Measurements from ENCODE around the gene COPS9.

The COPS9 gene

DNA sequence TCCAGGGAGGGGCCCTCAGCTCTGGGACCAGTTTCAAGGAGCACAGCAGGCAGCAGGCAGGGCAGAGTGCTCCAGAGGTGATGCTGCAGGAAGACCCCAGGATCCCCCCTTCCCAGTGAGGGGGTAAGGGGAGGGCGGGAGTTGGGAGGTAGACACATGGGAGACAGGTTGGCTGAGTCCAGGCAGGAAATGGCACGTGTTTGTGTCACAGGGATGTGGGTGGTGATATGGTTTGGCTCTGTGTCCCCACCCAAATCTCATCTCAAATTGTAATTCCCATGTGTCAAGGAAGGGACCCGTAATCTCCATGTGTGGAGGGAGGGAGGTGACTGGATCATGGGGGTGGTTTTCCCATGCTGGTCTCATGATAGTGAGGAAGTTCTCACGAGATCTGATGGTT lies 29.6 kb upstream of the COPS9 start:
- peak; percentile 16 for DNase-seq

DNA sequence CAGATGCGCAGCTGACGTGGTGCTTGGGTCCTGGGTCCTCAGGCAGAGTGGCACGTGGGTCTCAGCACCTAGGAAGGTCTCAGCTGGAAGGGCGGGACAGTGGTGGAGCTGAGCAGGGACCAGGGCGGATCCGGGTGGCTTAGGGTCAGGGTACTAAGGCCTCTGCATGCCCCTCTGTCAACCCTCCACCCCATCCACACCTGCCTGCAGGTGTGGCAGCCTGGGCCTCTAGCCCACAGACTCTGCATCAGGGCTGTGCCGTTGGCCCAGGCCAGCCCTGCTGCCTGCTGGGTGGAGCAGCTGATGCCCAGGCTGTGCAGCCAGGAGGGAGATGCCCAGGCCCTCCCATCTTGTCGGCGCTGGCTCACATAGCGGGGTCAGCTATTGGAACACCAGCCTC lies 28.9 kb upstream of the COPS9 start:
- DNase-seq, result peak; percentile 34

DNA sequence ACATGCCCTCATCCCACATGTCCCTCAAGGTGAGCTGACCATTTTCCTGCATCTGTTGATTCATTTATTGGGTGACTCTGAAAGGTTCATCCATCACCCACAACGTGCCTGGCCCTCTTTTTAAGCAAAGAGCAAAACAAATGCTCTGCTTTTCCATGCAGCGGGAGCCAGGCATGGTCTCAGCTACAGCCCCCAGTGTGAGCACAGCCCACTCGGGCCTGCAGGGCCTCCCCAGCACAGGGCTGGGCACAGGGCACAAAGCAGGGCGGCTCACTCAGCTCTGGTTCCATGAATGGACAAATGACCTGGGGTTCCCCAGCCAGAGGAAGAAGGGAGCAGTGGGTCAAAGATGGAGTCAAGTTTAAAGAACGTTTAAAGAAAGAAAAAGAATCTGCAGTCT lies 28.5 kb upstream of the COPS9 start:
- DNase-seq, result no peak

DNA sequence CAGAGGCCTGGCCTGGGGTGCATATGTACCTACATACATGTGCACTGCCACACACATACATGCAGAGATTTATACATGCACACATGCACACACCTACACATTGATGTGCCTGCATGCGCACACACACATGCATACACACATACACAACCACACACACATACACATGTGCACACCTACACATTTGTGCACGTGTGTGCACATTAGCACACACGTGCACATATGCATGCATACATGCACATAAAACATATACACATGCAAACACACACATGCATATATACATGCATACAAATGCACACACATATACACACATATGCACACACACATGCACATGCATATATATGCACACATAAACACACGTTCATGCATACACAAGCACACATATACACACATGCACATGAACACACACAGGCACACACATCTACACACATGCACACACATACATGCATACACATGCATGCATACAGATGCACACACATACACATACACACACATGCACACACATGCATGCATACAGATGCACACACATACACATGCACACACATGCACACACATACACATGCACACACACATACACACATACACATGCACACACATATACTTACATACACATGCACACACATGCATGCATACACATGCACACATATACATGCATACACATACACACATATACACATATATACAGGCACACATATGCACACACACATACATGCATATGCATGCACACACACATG lies 27.9 kb upstream of the COPS9 start:
- DNase-seq, result no peak

DNA sequence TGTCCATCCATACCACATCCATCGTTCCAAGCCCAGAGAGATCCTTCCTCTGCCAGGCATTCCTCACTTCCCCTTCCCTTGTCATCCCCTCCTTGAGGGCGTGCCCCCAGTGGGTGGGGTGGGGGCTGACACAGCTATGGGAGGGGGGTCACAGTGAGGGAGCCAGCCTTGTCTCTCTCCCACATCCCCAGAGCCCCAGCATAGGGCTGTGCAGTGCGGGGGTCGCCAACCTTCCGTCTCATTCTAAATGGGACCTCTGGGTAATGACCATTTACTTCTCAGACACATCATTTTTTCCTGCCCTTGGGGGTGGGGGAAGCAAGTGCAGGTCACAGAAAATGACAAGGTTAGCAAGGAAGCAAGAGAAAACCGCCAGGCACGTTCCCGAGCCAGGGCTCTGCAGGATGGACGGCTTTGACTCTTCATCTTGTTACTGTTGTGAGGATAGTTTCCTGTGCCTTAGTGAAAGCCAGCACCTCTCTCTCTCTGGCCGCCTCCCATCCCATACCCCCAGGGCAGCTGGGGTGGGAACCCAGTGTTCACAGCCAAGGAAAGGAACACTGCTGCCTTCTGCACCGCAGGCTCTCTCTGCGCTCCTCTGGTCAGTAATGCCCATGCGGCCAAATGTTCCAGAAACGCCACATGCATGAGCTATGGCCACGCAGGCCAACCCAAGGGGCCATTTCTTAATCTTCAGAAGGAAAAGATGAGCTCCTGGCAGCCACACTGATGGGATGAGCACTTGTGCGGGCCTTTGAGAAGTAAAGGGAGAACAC lies 27.0 kb upstream of the COPS9 start:
- DNase-seq, result no peak

DNA sequence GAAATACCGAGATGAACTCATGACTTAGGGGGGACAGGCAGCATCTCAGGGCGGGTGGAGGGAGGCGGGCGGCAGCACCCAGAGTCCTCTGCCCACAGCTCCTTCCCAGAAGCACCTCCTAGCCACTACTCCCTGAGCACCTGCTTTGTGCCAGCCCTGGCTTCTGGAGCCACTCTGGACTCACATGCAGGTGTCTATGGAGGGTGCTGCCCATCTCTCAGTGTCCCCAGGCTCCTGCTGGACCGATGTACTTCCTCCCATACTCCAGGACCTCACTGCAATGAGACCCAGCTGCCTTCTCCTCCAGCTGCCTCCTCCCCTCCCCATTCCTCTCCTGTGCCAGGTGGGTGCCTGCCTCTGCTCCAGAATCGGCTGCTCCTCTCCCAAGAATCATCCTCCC lies 26.4 kb upstream of the COPS9 start:
- no peak for DNase-seq

DNA sequence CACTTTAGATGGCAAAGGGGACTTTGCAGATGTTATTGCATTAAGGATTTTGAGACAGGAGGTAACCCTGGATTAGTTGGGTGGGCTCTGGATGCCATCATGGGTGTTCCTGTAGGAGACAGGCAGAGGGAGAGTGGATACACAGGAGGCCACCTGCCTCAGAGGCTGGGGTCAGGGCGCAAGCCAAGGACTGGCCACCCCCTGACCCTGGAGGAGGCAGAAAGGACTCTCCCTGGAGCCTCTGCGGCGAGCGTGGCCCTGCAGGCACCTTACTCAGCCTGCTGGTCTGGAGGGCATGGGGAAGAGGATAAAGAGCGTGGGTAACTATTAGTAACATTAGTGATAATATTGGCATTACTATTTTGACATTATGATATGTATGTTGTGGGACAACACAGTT lies 25.9 kb upstream of the COPS9 start:
- no peak for DNase-seq

DNA sequence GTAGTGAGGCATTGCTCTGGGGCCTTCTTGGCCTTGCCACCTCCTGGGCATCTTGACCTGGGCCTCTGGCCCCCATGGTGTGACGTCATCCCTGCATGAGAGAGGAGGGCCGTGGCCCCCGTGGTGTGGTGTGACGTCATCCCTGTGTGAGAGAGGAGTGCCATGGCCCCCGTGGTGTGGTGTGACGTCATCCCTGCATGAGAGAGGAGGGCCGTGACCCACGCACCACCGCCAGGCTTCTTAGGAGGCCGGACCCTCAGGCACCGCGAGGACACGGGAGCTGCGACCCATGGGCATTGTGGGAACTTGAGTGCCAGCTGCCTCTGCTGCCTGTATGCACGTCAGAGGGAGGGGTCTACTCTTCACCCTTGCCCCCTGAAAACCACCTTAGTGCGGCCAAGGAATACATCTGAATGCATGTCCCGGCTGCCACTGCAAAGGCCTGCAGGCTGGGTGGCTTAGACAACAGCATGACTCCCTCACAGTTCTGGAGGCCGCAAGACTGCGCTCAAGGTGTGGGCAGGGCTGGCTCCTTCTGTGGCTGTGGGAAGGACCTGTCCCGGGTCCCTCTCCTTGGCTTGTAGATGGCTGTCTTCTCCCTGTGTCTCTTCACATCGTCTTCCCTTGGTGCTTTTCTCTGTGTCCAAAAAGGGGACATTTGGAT lies 25.1 kb upstream of the COPS9 start:
- no peak for DNase-seq

DNA sequence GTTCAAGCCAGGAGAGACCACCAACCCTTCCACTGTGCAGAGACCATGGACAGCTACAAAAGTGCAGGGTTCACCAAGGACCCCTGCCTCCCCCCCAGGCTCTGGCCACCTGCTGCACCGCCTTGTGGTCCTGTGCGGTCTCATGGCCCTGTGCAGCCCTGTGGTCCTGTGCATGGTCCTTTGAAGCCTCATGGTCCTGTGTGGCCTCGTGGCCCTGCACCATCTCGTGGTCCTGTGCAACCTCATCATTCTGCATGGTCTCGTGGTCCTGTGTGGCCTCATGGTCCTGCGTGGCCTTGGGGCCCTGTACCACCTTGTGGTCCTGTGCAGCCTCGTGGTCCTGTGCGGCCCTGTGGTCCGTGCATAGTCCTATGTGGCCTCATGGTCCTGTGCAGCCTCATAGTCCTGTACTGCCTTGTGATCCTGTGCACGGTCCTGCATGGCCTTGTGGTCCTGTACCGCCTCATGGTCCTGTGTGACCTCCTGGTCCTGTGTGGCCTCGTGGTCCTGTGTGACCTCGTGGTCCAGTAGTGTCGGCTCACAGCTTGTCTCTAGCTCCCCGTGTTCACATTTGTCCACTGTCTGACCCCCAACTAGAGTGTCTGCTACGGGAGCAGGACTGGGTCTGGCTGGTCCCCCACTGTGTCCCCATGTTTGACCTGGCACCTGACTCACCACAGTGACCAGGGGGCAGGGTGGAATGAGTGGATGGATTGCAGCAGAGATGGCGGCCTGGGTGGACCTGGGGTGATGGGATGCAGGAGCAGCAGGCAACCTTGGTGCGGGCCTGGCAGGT lies 24.4 kb upstream of the COPS9 start:
- no peak for DNase-seq

DNA sequence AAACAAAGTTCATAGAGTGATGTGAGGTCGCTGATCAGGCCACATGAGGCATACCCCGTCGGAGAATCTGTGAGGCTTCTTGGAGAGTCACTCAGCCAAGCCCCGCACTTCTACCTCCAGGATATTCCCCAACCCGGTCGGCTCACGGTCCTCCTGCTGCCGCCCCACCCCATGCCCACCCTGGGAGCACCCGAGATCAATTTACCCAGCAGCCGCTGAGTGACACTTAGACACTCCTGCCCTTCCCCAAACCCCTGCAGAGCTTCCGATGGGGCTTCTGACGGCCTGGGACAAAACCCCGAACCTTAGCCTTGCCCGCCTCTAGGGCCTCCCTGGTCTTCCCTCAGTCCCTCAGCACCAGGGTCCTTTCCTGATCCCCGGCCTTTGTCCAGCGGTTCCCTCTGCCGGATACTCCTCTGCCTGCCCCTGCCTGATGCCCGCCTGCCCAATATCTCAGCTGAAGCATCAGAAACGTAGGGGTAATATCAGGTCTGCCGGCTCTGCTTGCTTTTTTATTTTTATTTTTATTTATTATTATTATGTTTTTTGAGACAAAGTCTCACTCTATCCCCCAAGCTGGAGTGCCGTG lies 23.2 kb upstream of the COPS9 start:
- no peak for DNase-seq

DNA sequence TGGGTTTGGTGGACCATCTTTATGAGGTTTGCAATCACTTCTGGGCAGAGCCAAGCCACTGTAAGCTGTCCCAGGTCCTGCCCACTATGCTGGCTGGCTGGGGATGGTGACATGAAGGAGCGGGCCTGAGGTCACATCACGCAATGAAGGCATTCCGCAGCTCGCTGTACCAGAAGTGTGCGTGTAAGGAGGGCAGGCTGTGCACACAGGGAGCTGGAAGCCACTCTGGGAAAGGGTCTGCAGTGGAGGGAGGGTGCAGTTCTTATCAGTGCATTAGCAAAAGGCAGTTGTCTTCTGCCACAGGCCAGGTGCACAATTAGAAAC lies 21.0 kb upstream of the COPS9 start:
- DNase-seq, result no peak

DNA sequence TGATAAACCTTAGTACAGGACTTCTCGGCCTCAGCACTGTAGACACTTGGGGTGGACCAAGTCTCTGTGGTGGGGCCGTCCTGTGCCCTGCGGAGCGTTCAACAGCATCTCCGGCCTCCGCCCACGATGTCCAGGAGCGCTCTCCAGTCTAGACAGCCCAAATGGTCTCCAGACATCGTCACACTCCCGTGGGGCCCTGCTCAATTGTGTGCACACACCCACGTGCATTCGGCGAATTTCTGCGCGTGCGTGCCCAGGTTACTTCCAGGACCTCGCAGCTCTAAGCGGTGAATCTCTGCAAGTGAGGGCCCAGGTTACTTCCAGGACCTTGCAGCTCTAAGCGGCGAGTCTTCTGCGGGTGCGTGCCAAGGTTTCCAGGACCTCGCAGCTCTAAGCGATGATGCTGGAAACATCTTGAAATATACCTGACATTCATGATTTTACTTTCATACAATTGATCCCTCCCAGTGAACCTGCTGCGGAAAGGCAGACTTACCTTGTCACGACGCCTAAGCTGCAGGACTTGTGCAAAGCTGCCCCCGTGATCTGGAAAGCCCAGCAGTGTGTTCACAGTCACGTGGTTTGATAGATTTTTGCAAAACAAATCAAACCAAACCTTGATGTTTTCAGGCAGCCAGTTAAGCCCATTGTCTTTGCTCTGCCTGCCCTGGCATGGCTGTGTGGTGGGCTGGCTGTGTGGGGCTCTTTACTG lies 20.5 kb upstream of the COPS9 start:
- DNase-seq, result no peak

DNA sequence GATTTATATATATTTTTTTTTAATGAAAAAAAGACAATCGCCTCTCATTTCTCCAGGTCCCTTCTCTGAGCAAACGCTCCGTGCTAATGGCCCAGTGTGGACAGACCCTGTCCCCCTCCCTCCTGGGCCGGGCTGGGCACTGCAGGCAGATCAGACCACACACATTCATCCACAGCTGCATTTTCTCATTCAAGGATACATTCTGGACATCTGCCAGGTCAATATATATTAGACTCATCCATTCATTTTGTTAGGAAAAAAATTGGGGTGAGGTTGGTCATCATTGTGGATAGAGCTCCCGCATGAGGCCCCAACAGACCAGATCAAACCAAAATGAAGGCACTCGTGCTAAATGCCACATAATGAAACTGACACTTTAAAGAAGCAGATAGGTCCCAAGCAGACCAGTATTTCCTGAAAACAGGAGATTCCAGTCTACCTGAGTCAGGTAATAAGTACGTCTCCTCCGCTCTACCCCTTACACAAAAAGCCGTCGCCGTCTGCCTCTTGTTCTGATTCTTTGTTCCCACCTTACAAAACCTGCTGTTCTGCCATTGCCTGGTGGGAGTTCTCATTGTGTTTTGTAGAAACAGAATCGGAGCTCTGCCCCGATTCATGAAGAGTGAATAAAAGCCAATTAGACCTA lies 19.8 kb upstream of the COPS9 start:
- DNase-seq, result no peak

DNA sequence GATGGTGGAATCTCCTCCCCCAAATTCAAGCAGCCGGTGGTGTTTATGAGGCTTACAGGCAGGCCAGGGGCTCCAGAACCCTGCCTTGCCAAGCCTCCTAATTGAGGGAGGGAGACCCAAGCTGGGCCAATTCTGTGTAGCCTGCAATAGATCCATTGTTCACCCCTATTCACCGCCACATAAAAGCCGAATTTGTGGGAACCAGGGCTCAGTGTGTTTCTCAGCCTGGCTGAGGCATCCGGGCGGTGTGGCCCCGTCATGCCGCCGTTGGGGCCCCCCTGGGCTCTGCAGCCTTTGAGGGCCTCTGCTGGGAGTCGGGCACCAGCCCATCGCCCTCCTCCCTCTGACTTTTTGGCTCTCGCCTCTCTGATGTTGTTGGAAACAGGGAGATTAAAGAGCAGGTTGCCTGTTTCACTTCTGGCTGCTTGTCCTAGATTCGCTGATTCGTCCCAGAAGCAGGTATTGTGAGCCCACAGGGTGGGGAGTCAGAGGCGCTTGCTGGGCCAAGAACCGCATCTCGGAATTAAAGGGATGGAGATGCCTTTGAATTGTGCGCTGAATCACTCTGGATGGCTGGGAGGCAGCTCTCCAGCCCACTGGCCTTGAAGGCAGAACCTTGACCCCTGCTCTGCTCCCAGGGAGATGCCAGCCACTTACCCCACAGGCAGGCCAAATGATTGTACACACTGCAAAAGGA lies 19.1 kb upstream of the COPS9 start:
- no peak for DNase-seq

DNA sequence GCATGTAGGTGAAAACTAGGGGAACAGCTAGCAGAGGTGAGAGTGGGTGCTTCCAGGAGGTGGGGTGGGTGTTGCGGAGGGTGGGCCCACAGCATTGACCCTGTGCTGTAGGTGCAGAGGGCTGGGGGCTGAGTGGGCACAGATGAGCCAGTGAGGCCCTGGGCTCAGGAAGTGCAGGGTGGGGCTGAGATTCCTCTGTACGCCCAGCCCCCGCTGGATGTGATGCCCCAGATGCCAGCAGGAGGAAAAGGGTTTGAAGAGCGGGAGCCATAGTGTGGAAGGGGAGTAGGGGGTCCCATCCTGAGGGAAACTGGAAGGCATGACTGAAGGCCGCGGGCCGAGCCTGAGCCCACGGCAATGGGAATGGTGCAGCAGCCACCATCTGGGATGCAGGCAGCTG lies 18.5 kb upstream of the COPS9 start:
- DNase-seq, result no peak

DNA sequence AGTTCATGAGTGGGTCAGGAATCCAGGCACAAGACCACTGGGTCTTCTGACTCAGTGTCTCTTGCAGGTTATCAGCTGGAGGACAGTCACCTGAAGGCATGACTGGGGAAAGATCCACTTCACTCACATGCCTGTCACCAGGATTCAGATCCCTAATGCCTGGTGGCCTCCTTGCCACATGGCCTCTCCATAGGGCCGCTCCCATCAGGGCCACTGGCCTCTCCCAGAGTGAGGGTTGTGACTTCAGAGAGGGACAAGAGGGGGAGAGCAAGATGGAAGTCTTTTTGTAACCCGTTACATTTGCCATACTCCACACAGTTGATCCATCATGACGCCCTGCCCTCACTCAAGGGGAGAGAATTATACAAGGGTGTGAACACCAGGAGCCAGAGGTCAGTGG lies 17.3 kb upstream of the COPS9 start:
- no peak for DNase-seq

DNA sequence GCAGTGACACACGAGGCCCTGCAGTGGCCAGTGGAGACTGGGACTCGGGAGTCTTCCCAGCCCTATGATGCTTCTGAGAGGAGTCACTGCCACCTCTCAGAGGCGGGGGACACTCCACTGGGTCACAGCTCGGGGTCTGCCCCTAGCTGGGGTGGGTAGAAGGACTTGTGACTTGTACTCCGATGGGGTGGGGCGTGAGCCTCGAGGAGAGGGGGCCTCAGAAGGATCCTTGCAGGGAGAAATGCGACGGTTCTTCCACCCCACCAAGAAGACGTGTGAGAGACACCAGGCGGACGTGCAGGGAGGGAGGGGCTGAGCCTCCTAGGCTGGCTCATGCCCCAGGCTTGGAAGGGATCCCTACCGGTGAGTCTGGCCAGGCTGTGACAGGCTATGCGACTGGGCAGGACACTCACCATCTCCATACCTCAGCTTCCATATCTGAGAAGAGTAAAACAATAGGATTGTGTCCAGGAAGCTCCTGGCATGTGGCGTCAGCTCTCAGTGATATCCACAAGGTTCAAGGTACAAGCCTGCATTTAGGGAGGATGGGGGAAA lies 15.4 kb upstream of the COPS9 start:
- no peak for DNase-seq

DNA sequence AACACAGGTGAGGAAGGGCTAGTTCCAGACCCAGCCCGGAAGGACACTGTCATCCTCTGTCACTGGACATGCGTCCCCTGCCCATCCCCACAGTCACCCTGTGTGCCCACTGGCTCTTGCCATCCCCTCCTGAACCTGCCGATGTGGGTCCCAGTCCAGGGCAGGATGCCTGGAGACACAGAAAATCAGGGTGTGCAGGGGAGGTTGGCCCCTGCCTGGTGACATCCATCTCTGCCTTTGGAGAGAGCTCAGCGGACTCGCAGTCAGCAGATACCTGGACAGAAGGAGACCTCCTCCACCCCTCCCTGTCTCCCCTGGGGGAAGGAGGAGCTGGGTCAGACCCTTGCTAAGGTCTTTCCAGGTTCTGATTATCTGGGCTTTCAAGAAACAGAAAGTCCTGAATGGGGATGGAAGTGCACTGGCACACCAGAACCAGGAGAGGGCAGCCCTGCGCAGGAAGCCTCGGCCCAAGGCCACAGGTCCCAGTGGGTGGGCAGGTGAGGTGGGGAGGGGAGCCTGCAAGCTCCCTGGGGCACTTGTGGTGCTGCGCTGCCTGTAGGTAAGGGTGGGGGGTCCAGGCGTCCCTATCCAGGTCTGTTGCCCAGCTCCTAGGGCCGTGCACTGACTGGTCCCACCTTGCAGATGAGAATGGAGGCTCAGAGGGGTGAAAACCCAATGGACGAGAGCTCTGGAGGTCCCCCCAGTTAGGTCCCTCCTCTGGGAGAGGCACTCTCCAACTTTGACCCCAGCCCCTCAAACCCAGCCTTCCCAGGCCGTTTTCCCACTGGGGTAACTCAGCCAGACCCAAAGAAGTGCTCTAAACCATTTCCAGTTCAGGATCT lies 14.1 kb upstream of the COPS9 start:
- peak; percentile 71 for DNase-seq

DNA sequence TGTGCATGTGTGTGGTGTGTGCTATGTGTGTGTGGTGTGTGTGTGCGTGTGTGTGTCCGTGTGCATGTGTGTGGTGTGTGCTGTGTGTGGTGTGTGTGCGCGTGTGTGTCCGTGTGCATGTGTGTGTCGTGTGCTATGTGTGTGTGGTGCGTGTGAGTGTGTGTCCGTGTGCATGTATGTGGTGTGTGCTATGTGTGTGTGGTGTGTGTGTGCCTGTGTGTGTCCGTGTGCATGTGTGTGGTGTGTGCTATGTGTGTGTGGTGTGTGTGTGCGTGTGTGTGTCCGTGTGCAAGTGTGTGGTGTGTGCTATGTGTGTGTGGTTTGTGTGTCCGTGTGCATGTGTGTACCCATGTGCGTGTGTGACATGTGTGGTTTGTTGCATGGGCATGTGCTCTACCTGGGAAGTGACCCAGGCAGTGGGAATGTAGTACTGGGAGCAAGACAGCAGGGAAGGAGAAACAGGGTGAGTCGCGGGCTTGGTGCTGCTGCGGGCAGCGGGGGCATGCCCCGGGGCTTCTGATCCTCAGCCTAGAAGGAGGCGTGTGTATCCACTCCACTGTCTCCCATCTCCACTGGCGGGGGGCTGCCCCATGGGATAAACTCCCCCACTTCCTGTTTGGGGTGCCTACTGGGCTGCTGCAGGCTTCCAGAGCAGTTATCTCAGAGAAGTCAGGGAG lies 11.9 kb upstream of the COPS9 start:
- no peak for DNase-seq
